ENCODE results near the gene PSORS1C2.
A peak's percentile ranks its signal among the peaks of the same experiment; 100 is the strongest.

PSORS1C2 gene

DNA sequence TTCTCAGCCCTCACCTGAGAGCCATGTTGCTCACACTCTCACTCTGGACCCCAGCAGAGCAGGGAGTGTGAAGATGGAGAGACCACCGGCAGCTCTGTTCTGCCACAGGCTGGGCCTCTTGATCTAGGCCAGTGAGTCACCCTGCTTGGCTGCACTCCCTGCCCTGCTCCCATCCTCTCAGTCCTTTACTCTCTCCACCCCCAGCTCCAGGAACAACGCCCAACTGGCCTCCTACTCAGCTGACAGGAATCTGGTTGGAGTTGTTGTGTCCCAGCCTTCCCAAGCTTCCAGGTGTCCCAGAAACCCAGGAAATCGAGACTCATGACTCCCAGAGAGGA is 24.4 kb downstream of the PSORS1C2 start, which contains the start of gene PSORS1C1:
PSORS1C1 (plus strand) TSS at position 260 of the 338 bp plus-strand sequence. CDS start 14,833 bp downstream, outside the sequence.
- peak; percentile 88 to 89 for DNase-seq (ENCODE audit: low read depth in 2 of 2)

DNA sequence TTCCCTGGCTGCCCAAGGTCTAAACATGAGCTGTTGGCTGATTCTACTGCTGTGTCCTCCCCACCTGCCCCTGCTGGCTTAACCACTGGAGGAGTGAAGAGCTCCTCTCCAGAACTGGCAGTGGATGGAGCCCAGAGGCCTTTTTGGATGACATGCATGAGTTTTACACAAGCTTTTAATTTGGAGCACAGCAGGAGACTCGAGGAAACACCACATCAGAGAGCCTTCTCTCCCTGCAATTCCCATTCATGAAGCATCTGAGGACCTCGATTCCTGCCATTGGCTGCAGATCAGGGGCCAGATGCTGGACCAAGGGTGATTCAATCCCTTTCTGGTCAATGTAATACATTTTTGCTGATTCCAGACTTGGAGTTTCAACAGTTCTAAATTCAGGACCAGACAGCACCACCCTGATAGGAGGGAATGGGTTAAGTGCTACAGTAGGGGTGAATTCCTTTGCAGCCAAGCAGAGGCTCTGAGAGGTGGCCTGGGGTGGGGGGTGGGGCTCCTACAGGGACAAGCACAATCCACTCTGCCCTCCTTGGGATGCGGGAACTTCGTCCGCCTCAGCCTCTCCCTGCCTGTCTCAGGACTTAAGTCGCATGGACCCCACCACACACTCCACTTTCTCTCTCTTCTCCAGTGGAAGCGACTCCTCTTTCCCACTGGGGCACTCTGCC is 24.9 kb downstream of the PSORS1C2 start:
- DNase-seq (ENCODE audit: low read depth in 2 of 2): peak; percentile 80 to 82

DNA sequence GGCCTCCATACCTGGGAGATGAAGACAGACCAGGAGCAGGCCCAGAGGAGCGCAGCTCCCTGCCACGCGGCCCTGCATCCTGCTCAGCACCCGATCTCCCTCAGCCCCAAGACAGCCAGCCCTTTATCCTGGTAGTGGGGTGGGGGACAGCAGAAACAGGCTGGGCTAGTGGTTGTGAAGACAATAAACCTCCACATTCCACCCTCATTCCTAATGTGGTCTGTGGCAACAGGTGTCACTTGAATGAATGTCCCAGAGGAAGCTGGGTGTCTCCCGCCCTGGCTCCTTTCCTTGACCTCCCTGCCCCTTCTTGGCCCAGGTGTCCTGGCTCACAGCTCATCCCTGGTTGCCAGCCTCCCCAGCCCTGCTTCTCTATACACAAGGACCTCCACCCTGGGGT is 26.4 kb downstream of the PSORS1C2 start, which contains the start of gene C6orf15:
C6orf15 (minus strand) TSS at position 98 of the 400 bp plus-strand sequence; CDS start at position 78, 20 bp downstream.
- no peak for DNase-seq (ENCODE audit: low read depth in 2 of 2)

DNA sequence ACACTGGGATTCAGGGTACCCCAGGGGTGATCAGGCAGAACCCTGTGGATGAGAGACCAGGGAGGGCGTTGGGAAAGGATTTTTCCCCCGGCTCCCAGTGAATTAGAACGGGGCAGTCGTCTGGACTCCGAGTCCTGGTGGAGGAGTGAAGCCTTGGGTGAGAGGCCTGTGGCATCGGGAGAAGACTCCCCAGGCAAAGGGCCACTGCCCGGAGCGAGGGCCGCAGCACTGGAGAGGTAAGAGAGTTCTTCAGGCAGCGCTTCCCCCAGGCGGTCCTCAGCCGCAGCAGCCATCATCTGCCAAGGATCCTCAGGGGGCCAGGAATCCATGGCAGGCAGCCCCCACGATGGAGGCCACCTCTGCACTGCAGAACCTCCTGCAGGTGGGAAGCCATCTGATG is 27.2 kb downstream of the PSORS1C2 start:
- no peak for DNase-seq (ENCODE audit: low read depth in 2 of 2)

DNA sequence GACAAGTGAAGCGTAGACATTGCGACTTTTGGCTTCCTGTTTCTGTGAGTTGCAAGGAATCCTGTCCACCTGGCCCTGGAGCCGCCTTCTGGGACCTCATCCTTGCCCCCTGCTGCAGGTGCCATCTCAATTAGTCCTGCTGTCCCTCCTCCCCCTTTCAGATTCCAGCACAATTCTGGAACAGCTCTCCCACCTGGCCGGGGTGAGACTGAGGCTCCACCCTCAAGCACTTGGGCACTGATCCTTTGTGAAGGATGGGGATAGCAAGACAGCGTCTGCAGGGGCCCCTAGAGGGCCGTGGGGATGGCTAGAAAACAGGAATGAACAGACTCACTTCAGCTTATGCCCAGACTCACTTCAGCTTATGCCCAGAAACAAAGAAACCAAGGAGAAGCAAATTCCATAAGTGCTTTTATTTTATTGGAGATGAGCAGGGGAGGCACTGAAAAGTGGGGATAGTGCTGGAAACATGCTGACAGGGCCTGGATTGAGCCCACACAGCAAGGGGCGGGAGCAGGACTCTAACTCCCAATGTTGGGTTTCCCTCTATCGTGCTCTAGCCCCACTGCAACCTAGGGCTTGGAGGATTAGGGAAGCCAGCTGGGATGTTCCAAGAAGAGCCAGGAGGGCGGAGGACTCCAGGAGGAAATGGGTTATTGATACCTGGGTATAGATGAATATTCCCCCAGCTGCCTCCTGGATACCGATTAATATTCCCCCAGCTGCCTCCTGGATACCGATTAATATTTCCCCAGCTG is 27.9 kb downstream of the PSORS1C2 start:
- DNase-seq (ENCODE audit: low read depth in 2 of 2): no peak

DNA sequence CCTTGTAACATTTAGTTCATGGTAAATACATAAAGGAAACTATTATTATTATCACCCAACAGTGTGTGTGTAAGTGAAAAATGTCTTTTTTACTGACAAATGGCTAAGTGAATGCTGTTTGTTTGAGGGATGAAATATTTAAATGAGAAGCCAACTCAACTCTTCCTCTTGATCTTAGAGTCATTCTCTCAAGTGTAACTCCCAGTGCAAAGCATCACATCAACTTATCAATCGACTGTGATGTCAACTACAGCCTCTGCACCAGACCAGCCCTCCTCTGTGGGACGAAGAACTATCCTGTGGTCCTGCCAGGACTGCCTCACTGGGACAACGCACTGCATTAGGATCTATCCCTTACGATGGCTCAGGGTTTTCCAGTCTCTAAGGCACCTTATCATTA is 31.8 kb downstream of the PSORS1C2 start:
- DNase-seq (ENCODE audit: low read depth in 2 of 2): no peak

DNA sequence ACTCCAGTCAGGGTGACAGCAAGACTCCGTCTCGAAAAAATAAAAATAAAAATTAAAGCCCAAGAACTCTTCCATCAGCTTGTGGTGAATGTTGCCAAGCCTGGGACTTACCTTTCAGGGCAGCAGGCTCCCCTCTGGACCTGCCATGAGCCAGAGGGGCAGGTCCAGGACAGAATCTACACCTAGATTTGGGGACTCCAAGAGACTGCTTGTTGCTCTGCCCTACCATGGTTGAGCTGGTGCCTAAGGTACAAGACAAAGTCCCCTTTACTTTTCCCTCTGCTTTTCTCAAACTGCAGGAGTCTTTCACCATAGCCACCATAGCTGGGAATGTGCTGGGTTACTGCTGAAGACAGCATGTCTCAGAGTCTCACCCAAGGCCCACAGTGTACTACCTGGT is 35.7 kb downstream of the PSORS1C2 start:
- DNase-seq (ENCODE audit: low read depth in 2 of 2): no peak

DNA sequence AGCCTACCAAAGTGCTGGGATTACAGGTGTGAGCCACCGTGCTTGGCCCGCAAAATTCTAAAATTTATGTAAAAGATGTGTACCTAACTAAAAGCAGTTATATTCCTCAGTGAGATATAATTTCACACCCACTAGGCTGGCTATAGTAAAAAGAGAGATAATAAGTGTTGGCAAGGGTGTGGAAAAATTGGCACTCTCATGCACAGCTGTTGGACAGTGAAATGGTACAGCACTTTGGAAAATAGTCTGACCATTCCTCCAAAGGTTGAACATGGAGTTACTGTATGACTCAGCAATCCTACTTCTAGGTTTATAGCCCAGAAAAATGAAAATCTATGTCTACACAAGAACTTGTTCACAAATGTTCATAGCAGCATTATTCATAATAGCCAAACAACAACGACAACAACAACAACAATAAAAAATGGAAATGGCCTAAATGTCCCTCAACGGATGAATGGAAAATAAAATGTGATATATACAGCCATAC is 40.4 kb downstream of the PSORS1C2 start:
- DNase-seq (ENCODE audit: low read depth in 2 of 2): no peak

DNA sequence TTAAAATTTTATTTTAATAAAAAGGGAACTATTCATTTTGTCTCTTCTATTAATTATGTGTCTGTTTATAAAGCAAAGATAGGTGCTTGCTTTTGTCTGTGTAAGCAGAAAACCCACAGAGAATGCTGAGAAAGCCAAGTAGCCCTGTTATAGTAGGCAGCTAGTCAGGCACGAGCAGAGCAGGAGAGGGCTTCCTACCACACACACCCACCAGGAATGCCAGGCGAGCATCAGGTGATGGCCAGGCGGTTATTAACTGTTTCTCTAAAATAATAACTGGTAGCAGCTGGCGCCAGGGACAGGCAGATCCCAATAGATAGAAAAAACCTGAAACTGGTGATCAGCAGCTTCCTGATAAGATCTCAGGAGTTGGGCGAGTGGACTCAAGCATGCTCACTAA is 42.2 kb downstream of the PSORS1C2 start:
- DNase-seq (ENCODE audit: low read depth in 2 of 2): no peak

DNA sequence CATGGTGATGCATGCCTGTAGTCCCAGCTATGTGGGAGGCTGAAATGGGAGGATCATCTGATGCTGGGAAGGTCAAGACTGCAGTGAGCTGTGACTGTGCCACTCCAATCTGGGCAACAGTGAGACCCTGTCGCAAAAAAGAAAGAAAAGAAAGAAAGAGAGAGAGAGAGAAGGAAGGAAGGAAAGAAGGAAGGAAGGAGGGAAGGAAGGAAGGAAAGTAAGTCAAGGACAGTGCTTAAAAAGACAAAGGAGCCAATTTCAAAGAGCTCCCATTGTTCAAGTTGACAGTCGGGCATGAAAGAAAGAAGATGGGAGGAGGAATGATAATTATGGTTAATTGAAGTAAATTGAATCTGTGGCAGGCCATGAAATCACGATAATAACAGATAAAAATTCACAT is 42.7 kb downstream of the PSORS1C2 start:
- DNase-seq (ENCODE audit: low read depth in 2 of 2): no peak

DNA sequence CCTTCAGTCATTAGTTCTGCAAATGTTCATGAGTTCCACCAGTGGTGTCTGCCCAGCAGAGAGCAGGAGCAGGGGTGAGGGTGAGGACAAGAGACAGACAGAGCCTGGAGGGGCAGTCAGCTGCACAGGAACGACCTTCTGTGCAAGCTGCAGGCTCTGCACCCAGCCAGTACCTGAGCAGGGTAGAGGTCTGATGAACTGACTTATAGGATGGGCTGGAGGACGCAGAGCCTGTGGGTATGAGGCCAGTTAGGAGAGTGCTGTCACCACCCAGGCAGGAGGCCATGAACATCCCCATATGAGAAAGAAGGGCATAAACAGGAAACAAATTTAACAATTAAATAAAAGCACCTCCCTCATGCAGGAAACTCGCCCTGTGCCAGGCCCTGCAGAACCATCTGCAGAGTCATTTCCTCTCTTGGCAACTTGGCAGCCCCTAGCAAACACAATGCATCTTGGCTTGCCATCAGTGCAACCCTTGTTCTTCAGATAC is 44.4 kb downstream of the PSORS1C2 start:
- DNase-seq (ENCODE audit: low read depth in 2 of 2): no peak

DNA sequence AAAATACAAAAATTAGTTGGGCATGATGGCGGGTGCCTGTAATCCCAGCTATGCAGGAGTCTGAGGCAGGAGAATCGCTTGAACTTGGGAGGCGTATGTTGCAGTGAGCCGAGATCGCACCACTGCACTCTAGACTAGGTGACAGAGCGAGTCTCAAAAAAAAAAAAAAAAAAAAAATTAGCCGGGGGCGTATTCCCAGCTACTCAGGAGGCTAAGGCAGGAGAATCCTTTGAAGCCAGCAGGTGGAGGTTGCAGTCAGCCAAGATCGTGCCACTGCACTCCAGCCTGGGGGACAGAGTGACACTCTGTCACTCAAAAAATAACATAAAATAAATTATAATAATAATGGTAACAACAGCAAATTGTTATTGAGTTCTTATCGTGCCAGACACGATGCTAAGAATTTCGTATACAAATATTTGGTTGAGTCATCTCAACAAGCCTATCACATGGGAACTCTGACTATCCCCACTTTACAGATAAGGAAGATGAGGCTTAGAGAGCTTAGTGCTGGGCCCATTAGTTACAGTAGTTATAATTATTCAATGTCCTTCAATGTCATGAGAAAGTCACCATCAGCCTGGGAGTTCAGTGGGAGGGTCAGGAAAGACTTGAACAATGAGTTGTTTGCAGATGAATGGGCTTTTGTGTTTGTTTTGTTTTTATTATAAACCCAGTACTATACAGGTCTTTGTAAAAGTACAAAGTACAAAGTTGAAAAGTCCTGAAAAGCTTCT is 45.9 kb downstream of the PSORS1C2 start:
- DNase-seq (ENCODE audit: low read depth in 2 of 2): no peak

DNA sequence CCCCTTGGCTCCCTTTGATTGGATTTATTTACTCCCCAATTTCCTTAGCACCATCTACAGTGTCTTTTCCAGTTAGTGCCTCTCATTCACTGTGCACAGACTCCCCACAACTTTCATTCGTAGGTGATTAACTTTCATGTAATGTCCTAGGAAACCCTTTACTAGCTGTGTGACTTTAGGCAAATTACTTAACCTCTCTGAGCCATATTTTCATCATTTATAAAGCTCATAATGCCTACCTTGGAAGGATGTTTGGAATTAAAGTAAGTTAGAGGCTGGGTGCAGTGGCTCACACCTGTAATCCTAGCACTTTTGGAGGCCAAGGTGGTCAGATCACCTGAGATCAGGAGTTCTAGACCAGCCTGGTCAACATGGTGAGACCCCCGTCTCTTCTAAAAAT is 46.6 kb downstream of the PSORS1C2 start:
- DNase-seq (ENCODE audit: low read depth in 2 of 2): no peak

DNA sequence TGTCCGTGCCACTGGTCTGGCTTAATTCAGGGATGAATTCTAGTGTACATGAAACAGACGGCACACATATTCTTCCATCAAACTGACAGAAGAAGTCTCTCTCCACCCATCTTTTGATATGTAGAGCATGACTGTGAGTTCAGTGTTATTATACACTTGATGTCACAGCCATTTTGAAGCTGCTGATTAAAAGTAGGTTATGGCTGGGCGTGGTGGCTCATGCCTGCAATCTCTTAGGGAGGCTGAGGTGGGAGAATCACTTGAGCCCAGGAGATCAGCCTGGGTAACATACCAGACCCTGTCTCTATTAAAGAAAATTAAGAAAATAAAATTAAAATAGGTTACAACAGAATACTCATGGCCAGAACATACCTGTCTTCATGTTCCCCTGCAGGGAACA is 47.2 kb downstream of the PSORS1C2 start:
- no peak for DNase-seq (ENCODE audit: low read depth in 2 of 2)

DNA sequence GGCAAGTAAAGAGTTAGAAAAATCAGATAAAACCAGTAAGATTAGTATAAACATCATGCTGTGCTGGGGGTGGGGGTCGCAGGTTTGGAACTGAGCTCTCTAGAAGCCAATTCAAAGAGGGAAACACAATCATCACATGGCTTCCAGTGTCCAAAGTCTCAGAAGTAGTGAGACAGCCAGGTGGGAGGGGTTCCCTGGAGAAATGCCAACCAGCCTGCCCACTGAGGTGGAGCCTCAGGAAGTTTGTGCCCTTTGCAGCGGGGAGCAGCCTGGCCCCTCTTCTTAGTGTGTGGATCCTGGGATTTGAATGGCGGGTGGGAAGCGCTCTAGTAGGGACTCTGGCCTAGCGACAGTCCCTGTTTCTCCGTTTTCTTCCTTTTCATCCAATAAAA is 47.9 kb downstream of the PSORS1C2 start:
- no peak for DNase-seq (ENCODE audit: low read depth in 2 of 2)

DNA sequence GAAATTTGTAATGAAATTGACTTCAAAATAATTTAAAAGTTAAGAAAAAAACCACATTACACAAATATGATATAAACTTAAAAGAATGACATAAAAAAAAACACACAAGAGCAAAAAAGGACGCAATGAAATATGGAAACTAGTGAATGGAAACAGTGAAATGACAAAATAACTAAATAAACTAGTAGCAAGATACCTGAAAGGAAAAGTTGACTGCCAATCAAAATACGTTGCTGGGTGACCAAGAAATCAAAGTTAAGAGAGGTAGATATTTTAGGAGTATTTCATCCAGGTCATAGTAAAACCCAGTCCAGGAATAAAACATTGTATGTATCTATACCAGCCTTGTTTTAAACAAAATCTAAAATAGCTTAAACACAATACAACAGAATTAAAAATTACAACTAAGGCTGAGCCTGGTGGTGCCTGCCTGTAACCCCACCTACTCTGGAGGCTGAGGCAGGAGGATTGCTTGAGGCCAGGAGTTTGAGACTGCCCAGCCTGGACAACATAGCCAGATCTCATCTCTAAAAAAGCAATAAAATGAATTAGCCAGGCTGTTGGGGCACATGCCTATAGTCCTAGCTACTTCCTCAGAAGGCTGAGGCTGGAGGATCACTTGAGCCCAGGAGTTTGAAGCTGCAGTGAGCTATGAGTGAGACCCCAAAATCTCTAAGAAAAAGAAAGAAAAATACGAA is 48.4 kb downstream of the PSORS1C2 start:
- DNase-seq (ENCODE audit: low read depth in 2 of 2): no peak
